Measurements from ENCODE around the gene SUMO3. TPM values are rescaled to one million over a fixed set of nuclear protein-coding genes. Genes with fewer than 3 reads are reported as not detected.

The SUMO3 gene
- total RNA-seq, 1 experiment from 2014 or later: 41.4 TPM

DNA sequence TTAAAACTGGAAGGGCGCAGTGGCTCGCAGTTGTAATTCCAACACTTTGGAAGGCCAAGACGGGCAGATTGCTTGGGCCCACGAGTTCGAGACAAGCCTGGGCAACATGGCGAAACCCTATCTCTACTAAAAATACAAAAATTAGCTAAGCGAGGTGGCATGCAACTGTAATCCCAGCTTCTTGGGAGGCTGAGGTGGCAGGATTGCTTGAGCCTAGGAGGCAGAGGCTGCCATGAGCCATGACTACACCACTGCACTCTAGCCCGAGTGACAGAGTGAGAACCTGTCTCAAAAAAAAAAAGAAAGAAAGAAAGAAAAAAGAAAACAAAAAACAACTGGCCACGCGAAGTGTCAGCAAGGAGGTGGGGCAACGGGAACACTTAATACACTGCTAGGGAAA, 22.5 kb downstream of the SUMO3 start:
- CTCF ChIA-PET: no interaction called here
- H3K36me3 ChIP-seq (ENCODE audit: control insufficient read depth, insufficient read depth, low read length): peaks cover 8% of the 10 kb centered on the region
- POLR2A ChIA-PET: no interaction called here

DNA sequence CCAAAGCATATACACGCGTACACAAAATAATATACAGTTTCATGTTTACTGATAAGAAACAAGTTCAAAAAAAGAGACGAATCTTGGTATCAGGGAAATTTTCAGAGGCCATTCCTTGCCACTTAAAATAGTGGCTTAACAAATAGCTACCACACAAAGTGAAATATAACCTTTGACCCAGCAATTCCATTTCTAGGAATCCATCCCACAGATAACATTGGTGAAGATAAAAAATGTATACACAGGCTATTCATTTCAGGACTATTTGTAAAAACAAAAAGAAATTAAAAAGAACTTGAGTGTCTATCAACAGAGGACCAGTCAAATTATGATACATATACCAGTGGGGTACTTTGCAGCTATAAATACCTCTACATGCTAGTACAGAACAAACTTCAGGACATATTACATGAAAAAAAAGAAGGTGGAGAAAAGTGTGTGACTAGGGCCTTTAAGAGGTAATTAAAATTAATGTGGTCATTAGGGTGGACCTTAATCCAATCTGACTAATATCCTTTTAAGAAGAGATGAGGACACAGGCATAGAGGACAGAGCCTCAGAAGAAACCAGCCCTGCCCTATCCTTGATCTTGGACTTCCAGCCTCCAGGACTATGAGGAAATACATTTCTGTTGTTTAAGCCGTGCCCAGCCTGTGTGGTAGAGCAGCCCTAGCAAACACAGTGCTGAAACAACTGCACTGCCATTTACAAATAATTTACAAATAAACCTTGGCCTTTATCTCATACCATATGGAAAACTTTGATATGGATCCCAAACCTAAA, 24.1 kb downstream of the SUMO3 start:
- ChIA-PET POLR2A (no interaction called here), CTCF (interaction anchor here (1.0 to 1.3 kb wide), 3 partner anchors 14 to 283 kb away, joined by 3 to 8 read pairs (median 3); no protein-coding TSS in a partner anchor)
- no peaks in the 10 kb centered on the region; the same call in 1 of the 2 replicates for H3K4me1 ChIP-seq (ENCODE audit: control insufficient read depth, insufficient read depth, low read length)
- no TSS peak for BruUV-seq (replicated peaks)
- in situ Hi-C loops (cut with HindIII; ENCODE audit: low pct_unique_long_range_greater_than_20kb, low sequenced_read_pairs): no loop called here
- ATAC-seq: peak; percentile 35; the same call in 1 of the 2 replicates
- H3K27me3 ChIP-seq (ENCODE audit: control insufficient read depth, insufficient read depth, low read length): no peaks in the 10 kb centered on the region
- intact Hi-C loops (cut with micrococcal nuclease; ENCODE audit: unreplicated experiment): no loop called here
- H3K4me3 ChIP-seq (ENCODE audit: low read depth in 2 of 2, low read length in 2 of 2): no peak overlapping the region
- H3K36me3 ChIP-seq (ENCODE audit: control insufficient read depth, insufficient read depth, low read length): peaks cover 4% of the 10 kb centered on the region
- DNase-seq (ENCODE audit: low read depth, low spot score): no peak
- H3K27ac ChIP-seq (ENCODE audit: low read length): 0 out of 2 replicates have a peak overlapping the region, but pooled peaks have one; percentile 23
- TF ChIP-seq, protein P1, sequence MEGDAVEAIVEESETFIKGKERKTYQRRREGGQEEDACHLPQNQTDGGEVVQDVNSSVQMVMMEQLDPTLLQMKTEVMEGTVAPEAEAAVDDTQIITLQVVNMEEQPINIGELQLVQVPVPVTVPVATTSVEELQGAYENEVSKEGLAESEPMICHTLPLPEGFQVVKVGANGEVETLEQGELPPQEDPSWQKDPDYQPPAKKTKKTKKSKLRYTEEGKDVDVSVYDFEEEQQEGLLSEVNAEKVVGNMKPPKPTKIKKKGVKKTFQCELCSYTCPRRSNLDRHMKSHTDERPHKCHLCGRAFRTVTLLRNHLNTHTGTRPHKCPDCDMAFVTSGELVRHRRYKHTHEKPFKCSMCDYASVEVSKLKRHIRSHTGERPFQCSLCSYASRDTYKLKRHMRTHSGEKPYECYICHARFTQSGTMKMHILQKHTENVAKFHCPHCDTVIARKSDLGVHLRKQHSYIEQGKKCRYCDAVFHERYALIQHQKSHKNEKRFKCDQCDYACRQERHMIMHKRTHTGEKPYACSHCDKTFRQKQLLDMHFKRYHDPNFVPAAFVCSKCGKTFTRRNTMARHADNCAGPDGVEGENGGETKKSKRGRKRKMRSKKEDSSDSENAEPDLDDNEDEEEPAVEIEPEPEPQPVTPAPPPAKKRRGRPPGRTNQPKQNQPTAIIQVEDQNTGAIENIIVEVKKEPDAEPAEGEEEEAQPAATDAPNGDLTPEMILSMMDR (IDR thresholded peaks at IDR 0.05): peak; percentile 51
- TF ChIP-seq SIN3A (IDR thresholded peaks at IDR 0.05; ENCODE audit: borderline replicate concordance, insufficient read depth, low read depth, low read length): no peak
- H3K9me3 ChIP-seq (ENCODE audit: control insufficient read depth, insufficient read depth, low read depth, low read length): no peaks in the 10 kb centered on the region

More for the DNA sequence above, 22.5 kb downstream of the SUMO3 start:
- TF ChIP-seq SIN3A (IDR thresholded peaks at IDR 0.05; ENCODE audit: borderline replicate concordance, insufficient read depth, low read depth, low read length) (no peak), TCF7L2 (IDR thresholded peaks at IDR 0.05; ENCODE audit: low read depth, low read length) (no peak)
- TF ChIP-seq, protein P2, sequence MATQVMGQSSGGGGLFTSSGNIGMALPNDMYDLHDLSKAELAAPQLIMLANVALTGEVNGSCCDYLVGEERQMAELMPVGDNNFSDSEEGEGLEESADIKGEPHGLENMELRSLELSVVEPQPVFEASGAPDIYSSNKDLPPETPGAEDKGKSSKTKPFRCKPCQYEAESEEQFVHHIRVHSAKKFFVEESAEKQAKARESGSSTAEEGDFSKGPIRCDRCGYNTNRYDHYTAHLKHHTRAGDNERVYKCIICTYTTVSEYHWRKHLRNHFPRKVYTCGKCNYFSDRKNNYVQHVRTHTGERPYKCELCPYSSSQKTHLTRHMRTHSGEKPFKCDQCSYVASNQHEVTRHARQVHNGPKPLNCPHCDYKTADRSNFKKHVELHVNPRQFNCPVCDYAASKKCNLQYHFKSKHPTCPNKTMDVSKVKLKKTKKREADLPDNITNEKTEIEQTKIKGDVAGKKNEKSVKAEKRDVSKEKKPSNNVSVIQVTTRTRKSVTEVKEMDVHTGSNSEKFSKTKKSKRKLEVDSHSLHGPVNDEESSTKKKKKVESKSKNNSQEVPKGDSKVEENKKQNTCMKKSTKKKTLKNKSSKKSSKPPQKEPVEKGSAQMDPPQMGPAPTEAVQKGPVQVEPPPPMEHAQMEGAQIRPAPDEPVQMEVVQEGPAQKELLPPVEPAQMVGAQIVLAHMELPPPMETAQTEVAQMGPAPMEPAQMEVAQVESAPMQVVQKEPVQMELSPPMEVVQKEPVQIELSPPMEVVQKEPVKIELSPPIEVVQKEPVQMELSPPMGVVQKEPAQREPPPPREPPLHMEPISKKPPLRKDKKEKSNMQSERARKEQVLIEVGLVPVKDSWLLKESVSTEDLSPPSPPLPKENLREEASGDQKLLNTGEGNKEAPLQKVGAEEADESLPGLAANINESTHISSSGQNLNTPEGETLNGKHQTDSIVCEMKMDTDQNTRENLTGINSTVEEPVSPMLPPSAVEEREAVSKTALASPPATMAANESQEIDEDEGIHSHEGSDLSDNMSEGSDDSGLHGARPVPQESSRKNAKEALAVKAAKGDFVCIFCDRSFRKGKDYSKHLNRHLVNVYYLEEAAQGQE (IDR thresholded peaks at IDR 0.05; ENCODE audit: insufficient read depth in 1 of 2, low read depth in 2 of 2, low read length in 1 of 2): no peak
- H3K27ac ChIP-seq (ENCODE audit: low read length): no peak overlapping the region
- ATAC-seq (no peak), DNase-seq (ENCODE audit: low read depth, low spot score) (no peak)
- H3K9me3 ChIP-seq (ENCODE audit: control insufficient read depth, insufficient read depth, low read depth, low read length): no peaks in the 10 kb centered on the region
- no peaks in the 10 kb centered on the region for H3K27me3 ChIP-seq (ENCODE audit: control insufficient read depth, insufficient read depth, low read length)
- intact Hi-C loops (cut with micrococcal nuclease; ENCODE audit: unreplicated experiment) (no loop called here), in situ Hi-C loops (cut with HindIII; ENCODE audit: low pct_unique_long_range_greater_than_20kb, low sequenced_read_pairs) (no loop called here)
- BruUV-seq (replicated peaks): no TSS peak
- no peak overlapping the region for H3K4me3 ChIP-seq (ENCODE audit: low read depth in 2 of 2, low read length in 2 of 2)
- peaks cover 9% of the 10 kb centered on the region for H3K4me1 ChIP-seq (ENCODE audit: control insufficient read depth, insufficient read depth, low read length)

Data from Panc1 (cell line).